Hematopoietic multipotent progenitor cell treated with erythropoietin and hydrocortisone succinate and interleukin-3 and kit ligand, for 8 days (in vitro differentiated cells): ENCODE results near the gene MAP3K5.
A peak's percentile ranks its signal among the peaks of the same experiment; 100 is the strongest.

Experiments used
- DNase-seq: peaks from one replicate; pipeline ENCODE4 v3.0.0-alpha.2; 2015

The MAP3K5 gene

GRCh38 chr6:136635615-136636014 lies 156.7 kb downstream of the MAP3K5 start:
- no peak for DNase-seq

- DNase-seq, result no peak
These were observed 158.9 kb downstream of the MAP3K5 start for GRCh38 chr6:136633355-136633754.

GRCh38 chr6:136628996-136629395 lies 163.3 kb downstream of the MAP3K5 start:
- no peak for DNase-seq

- DNase-seq, result no peak
These were observed 165.1 kb downstream of the MAP3K5 start for GRCh38 chr6:136627191-136627590.

GRCh38 chr6:136625293-136625692 lies 167.0 kb downstream of the MAP3K5 start:
- no peak for DNase-seq

GRCh38 chr6:136624347-136624746 lies 167.9 kb downstream of the MAP3K5 start:
- DNase-seq, result no peak

- peak; percentile 75 for DNase-seq
These were observed 174.2 kb downstream of the MAP3K5 start for GRCh38 chr6:136618086-136618485.

- DNase-seq, result no peak
These were observed 175.8 kb downstream of the MAP3K5 start for GRCh38 chr6:136616527-136616926.

- DNase-seq, result no peak
These were observed 177.3 kb downstream of the MAP3K5 start for GRCh38 chr6:136614994-136615393.

- DNase-seq, result no peak
These were observed 177.9 kb downstream of the MAP3K5 start for GRCh38 chr6:136614350-136614749.

GRCh38 chr6:136613477-136613876 lies 178.8 kb downstream of the MAP3K5 start:
- no peak for DNase-seq

GRCh38 chr6:136612666-136613389 lies 179.4 kb downstream of the MAP3K5 start:
- DNase-seq, result no peak

- DNase-seq, result no peak
These were observed 180.5 kb downstream of the MAP3K5 start for GRCh38 chr6:136611746-136612145.

GRCh38 chr6:136611133-136611532 lies 181.1 kb downstream of the MAP3K5 start:
- no peak for DNase-seq

GRCh38 chr6:136609873-136610706 lies 182.2 kb downstream of the MAP3K5 start:
- peak; percentile 55 for DNase-seq

GRCh38 chr6:136608991-136609390 lies 183.3 kb downstream of the MAP3K5 start:
- DNase-seq, result no peak

GRCh38 chr6:136607932-136608772 lies 184.1 kb downstream of the MAP3K5 start:
- peak; percentile 78 for DNase-seq

GRCh38 chr6:136607204-136607931 lies 184.9 kb downstream of the MAP3K5 start:
- peak; percentile 50 for DNase-seq

GRCh38 chr6:136604928-136605510 lies 187.3 kb downstream of the MAP3K5 start:
- peak; percentile 61 for DNase-seq

GRCh38 chr6:136604328-136604825 lies 187.9 kb downstream of the MAP3K5 start:
- no peak for DNase-seq

GRCh38 chr6:136600818-136601217 lies 191.5 kb downstream of the MAP3K5 start:
- no peak for DNase-seq
